HepG2 (cell line): ENCODE data around the gene ARHGAP26. TPM values are rescaled to one million over a fixed set of nuclear protein-coding genes. Genes with fewer than 3 reads are reported as not detected.

ENCODE experiments used
- ATAC-seq: fragments of 200-7000 bp; cut with Tn5 transposase; 3 replicates; pipeline ENCODE4 v1.9.1; 2020; ENCODE audit warnings: mild to moderate bottlenecking, moderate library complexity
- BruUV-seq: library from RNA; stranded (reverse); fragments of 400-500 nt; replicated peaks from 2 replicates; lab custom pipeline; 2021; lab: Mats Ljungman, UMichigan
- CTCF ChIA-PET: fragments of 300-600 bp; formaldehyde crosslinking; extraction: SDS; loops from one replicate; lab custom pipeline; 2021; ENCODE audit warnings: low total read pairs, inconsistent platforms, low intra/inter-chr PET ratio; lab: Yijun Ruan, JAX
- POLR2A ChIA-PET: fragments of 350-600 bp; sonication (Branson Sonifier 250); formaldehyde crosslinking; loops from one replicate; lab custom pipeline; 2020; ENCODE audit warnings: antibody characterized with exemption, inconsistent platforms; lab: Yijun Ruan, JAX
- DNase-seq: peaks from one replicate; pipeline ENCODE4 v3.0.0-alpha.2; 2015; ENCODE audit warnings: low spot score
- FAIRE-seq: peaks from 3 replicates; lab custom pipeline; 2011; peaks lifted over from hg19 to GRCh38; lab: Jason Lieb, UNC
- H2AFZ ChIP-seq: one replicate; pipeline ENCODE4 v1.6.1; 2011; ENCODE audit warnings: low read length, inconsistent platforms
- H3K27ac ChIP-seq: fragments of 300-600 bp; 3 replicates; pipeline ENCODE4 v1.8.0; 2011; ENCODE audit warnings: mixed run types, mild to moderate bottlenecking, mixed read lengths, low read length, inconsistent platforms; ENCODE audit not compliant: insufficient read depth; ENCODE audit errors: extremely low read length
- H3K27me3 ChIP-seq, 2 experiments: fragments of 200-600 bp in 1 of 2; 2 replicates in 1 of 2; 3 replicates in 1 of 2; pipeline versions ENCODE4 v1.6.0 to v1.8.0; 2011; ENCODE audit warnings: low read length in 2 of 2, mild to moderate bottlenecking in 2 of 2, moderate library complexity in 2 of 2, inconsistent platforms in 1 of 2; ENCODE audit not compliant: insufficient read depth in 2 of 2, control insufficient read depth in 1 of 2
- H3K36me3 ChIP-seq, 2 experiments: fragments of 200-600 bp in 1 of 2; replicated peaks in 1 of 2; 2 replicates in 1 of 2; 3 replicates in 1 of 2; pipeline versions ENCODE4 v1.5.1 to v1.8.0; 2011; ENCODE audit warnings: low read length in 2 of 2, inconsistent platforms in 1 of 2; ENCODE audit not compliant: insufficient read depth in 2 of 2, control insufficient read depth in 1 of 2
- H3K4me1 ChIP-seq: 2 replicates; pipeline ENCODE4 v1.5.1; 2012; ENCODE audit warnings: low read length, inconsistent platforms; ENCODE audit not compliant: insufficient read depth
- H3K4me2 ChIP-seq: 2 replicates; pipeline ENCODE4 v1.6.0; 2011; ENCODE audit warnings: low read depth, low read length, inconsistent platforms
- H3K4me3 ChIP-seq, 3 experiments: fragments of 200-600 bp in 1 of 3; sonication (generic), shearing (Covaris generic) in 1 of 3; replicated peaks in 1 of 3; 2 replicates each; pipeline ENCODE4 v1.5.1; 2011 to 2016; ENCODE audit warnings: low read length in 3 of 3, inconsistent platforms in 2 of 3, low read depth in 2 of 3, mild to moderate bottlenecking in 2 of 3, control low read depth in 1 of 3, mixed read lengths in 1 of 3; ENCODE audit not compliant: insufficient read depth in 1 of 3
- H3K79me2 ChIP-seq: one replicate; pipeline ENCODE4 v1.6.1; 2011; ENCODE audit warnings: low read length, inconsistent platforms; ENCODE audit not compliant: insufficient read depth
- H3K9ac ChIP-seq: 2 replicates; pipeline ENCODE4 v1.6.0; 2011; ENCODE audit warnings: mild to moderate bottlenecking, low read depth, low read length, inconsistent platforms; ENCODE audit not compliant: insufficient read depth
- H3K9me3 ChIP-seq: 2 replicates; pipeline ENCODE4 v1.5.1; 2012; ENCODE audit warnings: mild to moderate bottlenecking, low read length
- H4K20me1 ChIP-seq: 2 replicates; pipeline ENCODE4 v1.6.0; 2011; ENCODE audit warnings: inconsistent platforms, mild to moderate bottlenecking, low read length, moderate library complexity; ENCODE audit not compliant: insufficient read depth
- HES4 ChIP-seq: sonication (generic); formaldehyde crosslinking; IDR thresholded peaks from 2 replicates; pipeline ENCODE4 v1.9.0; 2021; ENCODE audit warnings: mild to moderate bottlenecking, missing genetic modification reagents, borderline replicate concordance
- HMGXB3 ChIP-seq: sonication (generic); formaldehyde crosslinking; IDR thresholded peaks from 2 replicates; pipeline ENCODE4 v1.4.0; 2020; ENCODE audit warnings: missing genetic modification reagents, borderline replicate concordance
- RORA ChIP-seq: sonication (generic); formaldehyde crosslinking; IDR thresholded peaks from 2 replicates; pipeline ENCODE4 v1.5.0; 2020; ENCODE audit warnings: mild to moderate bottlenecking, missing genetic modification reagents, moderate library complexity
- SIX4 ChIP-seq: sonication (generic); formaldehyde crosslinking; IDR thresholded peaks from 2 replicates; pipeline ENCODE4 v1.4.0; 2020; ENCODE audit warnings: missing genetic modification reagents
- YEATS4 ChIP-seq: sonication (generic); formaldehyde crosslinking; IDR thresholded peaks from 2 replicates; pipeline ENCODE4 v1.4.0; 2020; ENCODE audit warnings: missing genetic modification reagents, borderline replicate concordance
- ZNF121 ChIP-seq: sonication (generic); formaldehyde crosslinking; IDR thresholded peaks from 2 replicates; pipeline ENCODE4 v1.5.0; 2020; ENCODE audit warnings: mild to moderate bottlenecking, missing genetic modification reagents
- ZNF232 ChIP-seq: sonication (generic); formaldehyde crosslinking; IDR thresholded peaks from 2 replicates; pipeline ENCODE4 v1.4.0; 2020; ENCODE audit warnings: missing genetic modification reagents, borderline replicate concordance
- WGBS: methylation state at CpG from one replicate; pipeline ENCODE4 v1.1.6; 2017; ENCODE audit warnings: low lambda C conversion rate; 5-methylcytosine and 5-hydroxymethylcytosine counted together
- in situ Hi-C: cut with HindIII; loops from 2 replicates; pipeline ENCODE4 v1.10.0; 2017; ENCODE audit warnings: low pct_unique_long_range_greater_than_20kb; ENCODE audit not compliant: extremely low pct_ligation_motif_present
- intact Hi-C: fragments of 100-400 bp; cut with micrococcal nuclease; formaldehyde crosslinking; loops from one replicate; pipeline ENCODE4 v1.10.0; 2022; ENCODE audit not compliant: unreplicated experiment
- polyA plus RNA-seq, 8 experiments: library from polyadenylated mRNA; depleted of rRNA in 3 of 8; stranded (reverse) in 7 of 8; unstranded in 1 of 8; fragments of >200 nt; fragmentation: Illumina TruSeq in 4 of 8; extraction: Trizol in 4 of 8; gene quantifications; 2 replicates each; pipeline versions ENCODE4 v1.2.1 to v1.2.3, GENCODE V29; 2011 to 2016; ENCODE audit warnings: low read depth in 4 of 8, missing spikeins in 1 of 8, mixed read lengths in 1 of 8; ENCODE audit not compliant: insufficient read depth in 1 of 8
- total RNA-seq, 5 experiments: library from RNA; depleted of rRNA; stranded (reverse); fragments of >200 nt; fragmentation: Illumina TruSeq; extraction: Trizol; gene quantifications; 2 replicates each; pipeline ENCODE4 v1.2.3, GENCODE V29; 2016; ENCODE audit warnings: low read depth in 1 of 5
- TF ChIP-seq, protein P1 (sequence below): IDR thresholded peaks from 2 replicates; pipeline ENCODE4 v1.6.1; 2016; ENCODE audit warnings: missing compliant biosample characterization, missing genetic modification reagents, borderline replicate concordance

Gene ARHGAP26
- total and polyA plus RNA-seq, 2 of the 13 experiments (the other 11 are each of a cell fraction or from before 2014, with no cell fraction given) = 9.6 to 18.2 TPM

GRCh38 chr5:142777099-142777498, 6.9 kb downstream of the ARHGAP26 start:
- DNase-seq = no peak
- Histone ChIP-seq H3K4me1 (peaks cover 70% of the 10 kb centered on the region), H2AFZ (no peak overlapping the region), H4K20me1 (no peaks in the 10 kb centered on the region), H3K79me2 (peaks cover 81% of the 10 kb centered on the region), H3K4me3 (no peak overlapping the region), H3K9me3 (no peaks in the 10 kb centered on the region), H3K36me3 (no peaks in the 10 kb centered on the region; a peak in 1 of 5 replicates), H3K27me3 (no peaks in the 10 kb centered on the region), H3K27ac (no peak overlapping the region), H3K9ac (no peak overlapping the region), H3K4me2 (no peak overlapping the region)
- no TSS peak for BruUV-seq
- intact Hi-C loops (no loop called here), in situ Hi-C loops (no loop called here)
- 100% methylated on average over 2 of the region's 2 CpGs for WGBS
- TF ChIP-seq ZNF121 (CRISPR knock-in tag) (no peak), RORA (CRISPR knock-in tag) (no peak), ZNF232 (CRISPR knock-in tag) (no peak), SIX4 (CRISPR knock-in tag) (no peak), YEATS4 (CRISPR knock-in tag) (no peak), HMGXB3 (CRISPR knock-in tag) (no peak), HES4 (CRISPR knock-in tag) (no peak)
- TF ChIP-seq, protein P1, sequence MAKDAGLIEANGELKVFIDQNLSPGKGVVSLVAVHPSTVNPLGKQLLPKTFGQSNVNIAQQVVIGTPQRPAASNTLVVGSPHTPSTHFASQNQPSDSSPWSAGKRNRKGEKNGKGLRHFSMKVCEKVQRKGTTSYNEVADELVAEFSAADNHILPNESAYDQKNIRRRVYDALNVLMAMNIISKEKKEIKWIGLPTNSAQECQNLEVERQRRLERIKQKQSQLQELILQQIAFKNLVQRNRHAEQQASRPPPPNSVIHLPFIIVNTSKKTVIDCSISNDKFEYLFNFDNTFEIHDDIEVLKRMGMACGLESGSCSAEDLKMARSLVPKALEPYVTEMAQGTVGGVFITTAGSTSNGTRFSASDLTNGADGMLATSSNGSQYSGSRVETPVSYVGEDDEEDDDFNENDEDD (CRISPR knock-in tag) = no peak
- no peak for ATAC-seq
- ChIA-PET POLR2A (no interaction called here), CTCF (no interaction called here)
- no peak for FAIRE-seq
